ENCODE results near the gene NFATC3.

Gene NFATC3

DNA sequence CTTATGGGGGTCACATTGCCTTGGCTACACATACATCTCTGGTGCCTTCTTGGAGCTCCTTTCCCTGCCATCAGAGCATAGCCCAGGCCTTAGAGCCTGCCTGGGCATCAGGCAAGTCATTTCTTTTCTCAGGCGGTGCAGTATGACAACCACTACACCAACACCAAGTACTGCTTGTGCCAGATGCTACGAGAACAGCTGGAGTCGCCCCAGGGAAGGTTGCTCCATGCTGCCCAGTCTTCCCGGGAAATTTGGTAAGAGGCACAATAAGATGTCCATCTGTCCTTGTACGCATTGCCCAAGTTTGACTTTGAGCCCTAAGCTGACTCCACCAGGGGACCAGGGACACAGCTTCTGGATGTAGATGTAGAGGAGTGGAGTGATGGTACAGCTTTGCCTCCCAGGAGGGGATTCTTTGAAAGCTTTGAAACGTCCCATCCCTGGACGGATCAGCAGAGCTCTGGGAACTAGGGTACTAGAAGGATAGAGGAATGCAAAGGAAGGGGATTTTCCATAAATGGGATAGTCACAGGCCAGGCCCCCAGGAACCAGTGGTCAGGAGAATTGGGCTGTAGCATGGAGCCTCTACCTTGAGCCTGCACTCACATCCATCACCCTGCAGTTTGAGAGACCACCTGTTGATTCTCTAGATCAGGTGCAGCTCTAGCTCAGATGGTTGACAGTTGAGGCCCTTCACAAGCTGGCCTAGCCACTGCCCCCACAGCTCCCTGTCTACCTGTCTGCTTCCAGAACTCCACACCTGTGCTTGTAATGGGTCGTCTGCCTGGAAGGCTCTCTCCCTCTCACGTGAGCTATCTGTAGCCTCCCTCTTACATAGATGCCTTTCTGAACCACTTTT lies 11.0 kb upstream of the NFATC3 start:
- H3K9ac ChIP-seq (ENCODE audit: low read length in 2 of 2), result no peak overlapping the region
- H3K36me3 ChIP-seq (ENCODE audit: control insufficient read depth in 2 of 2, insufficient read depth in 2 of 2, low read length in 2 of 2), result peaks cover 34 to 47% of the 10 kb centered on the region in 2 donors
- peaks cover 2% of the 10 kb centered on the region for H3K4me1 ChIP-seq (ENCODE audit: control insufficient read depth, insufficient read depth, low read length)
- no peak overlapping the region for H3K4me3 ChIP-seq (ENCODE audit: low read length in 2 of 2)
- H3K9me3 ChIP-seq (ENCODE audit: control insufficient read depth in 2 of 2, low read length in 2 of 2), result no peaks in the 10 kb centered on the region
- no peak overlapping the region for H3K27ac ChIP-seq (ENCODE audit: low read length)
- no peaks in the 10 kb centered on the region for H3K27me3 ChIP-seq (ENCODE audit: control insufficient read depth in 1 of 2, insufficient read depth in 2 of 2, low read length in 2 of 2)

DNA sequence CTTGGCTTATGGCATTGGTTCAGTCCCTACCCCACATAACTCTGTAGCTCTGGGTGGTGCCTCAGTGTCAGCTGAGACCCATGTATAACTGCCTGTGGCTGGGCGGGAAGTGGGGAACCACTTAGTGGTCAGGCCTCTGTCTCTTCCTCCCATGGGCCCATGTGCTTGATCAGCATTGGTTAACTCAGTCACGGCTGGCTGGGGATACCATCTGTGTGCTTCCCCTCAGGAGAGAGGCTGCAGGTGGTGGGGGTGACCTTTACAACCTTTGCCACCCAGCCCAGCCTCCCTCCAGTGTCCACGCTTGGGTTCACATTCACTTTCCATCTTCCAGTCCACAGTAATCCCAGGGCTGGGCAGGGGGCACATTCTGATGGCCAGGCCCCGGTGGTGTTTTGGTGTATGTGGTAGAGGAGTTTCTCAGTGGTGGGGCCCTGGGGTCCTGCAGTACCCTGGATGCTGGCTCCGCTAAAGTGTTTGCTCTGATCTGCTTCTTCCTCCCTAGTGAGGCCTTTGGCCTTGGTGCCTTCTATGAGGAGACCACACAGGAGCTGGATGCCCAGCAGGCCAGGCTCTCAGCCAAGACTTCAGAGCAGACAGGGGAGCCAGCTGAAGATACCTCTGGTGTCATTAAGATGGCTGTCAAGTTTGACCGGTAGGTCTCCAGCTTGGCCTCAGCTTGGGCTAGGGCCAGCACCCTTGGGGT lies 10.2 kb upstream of the NFATC3 start:
- no peaks in the 10 kb centered on the region for H3K27me3 ChIP-seq (ENCODE audit: control insufficient read depth in 1 of 2, insufficient read depth in 2 of 2, low read length in 2 of 2)
- peaks cover 8% of the 10 kb centered on the region for H3K4me1 ChIP-seq (ENCODE audit: control insufficient read depth, insufficient read depth, low read length)
- H3K36me3 ChIP-seq (ENCODE audit: control insufficient read depth in 2 of 2, insufficient read depth in 2 of 2, low read length in 2 of 2), result peaks cover 34 to 47% of the 10 kb centered on the region in 2 donors
- H3K4me3 ChIP-seq (ENCODE audit: low read length in 2 of 2), result no peak overlapping the region
- no peaks in the 10 kb centered on the region for H3K9me3 ChIP-seq (ENCODE audit: control insufficient read depth in 2 of 2, low read length in 2 of 2)
- H3K27ac ChIP-seq (ENCODE audit: low read length), result no peak overlapping the region
- H3K9ac ChIP-seq (ENCODE audit: low read length in 2 of 2), result no peak overlapping the region

DNA sequence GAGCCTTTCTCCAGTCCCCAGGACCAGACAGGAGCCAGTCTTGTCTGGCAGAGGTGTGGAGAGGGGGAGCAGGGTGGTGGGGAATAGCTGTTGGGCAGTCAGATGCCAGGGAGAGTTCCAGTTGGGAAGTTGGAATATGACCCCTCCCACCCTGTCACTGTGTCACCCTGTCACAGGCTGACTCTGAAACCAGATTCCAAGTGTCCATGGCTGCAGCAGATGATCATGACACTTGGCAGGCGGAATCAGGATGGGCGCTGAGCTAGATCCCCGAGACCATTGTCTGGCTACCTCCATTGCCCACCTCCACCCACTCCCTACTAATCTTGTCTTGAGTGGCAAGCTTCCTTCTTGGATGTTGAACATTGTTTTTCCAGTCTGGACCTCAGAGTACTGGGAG lies 9.2 kb upstream of the NFATC3 start:
- no peak overlapping the region for H3K27ac ChIP-seq (ENCODE audit: low read length)
- H3K36me3 ChIP-seq (ENCODE audit: control insufficient read depth in 2 of 2, insufficient read depth in 2 of 2, low read length in 2 of 2), result peaks cover 28 to 38% of the 10 kb centered on the region in 2 donors
- H3K4me1 ChIP-seq (ENCODE audit: control insufficient read depth, insufficient read depth, low read length), result peaks cover 11% of the 10 kb centered on the region
- no peaks in the 10 kb centered on the region for H3K27me3 ChIP-seq (ENCODE audit: control insufficient read depth in 1 of 2, insufficient read depth in 2 of 2, low read length in 2 of 2)
- no peak overlapping the region for H3K9ac ChIP-seq (ENCODE audit: low read length in 2 of 2)
- H3K9me3 ChIP-seq (ENCODE audit: control insufficient read depth in 2 of 2, low read length in 2 of 2), result no peaks in the 10 kb centered on the region
- H3K4me3 ChIP-seq (ENCODE audit: low read length in 2 of 2), result no peak overlapping the region

DNA sequence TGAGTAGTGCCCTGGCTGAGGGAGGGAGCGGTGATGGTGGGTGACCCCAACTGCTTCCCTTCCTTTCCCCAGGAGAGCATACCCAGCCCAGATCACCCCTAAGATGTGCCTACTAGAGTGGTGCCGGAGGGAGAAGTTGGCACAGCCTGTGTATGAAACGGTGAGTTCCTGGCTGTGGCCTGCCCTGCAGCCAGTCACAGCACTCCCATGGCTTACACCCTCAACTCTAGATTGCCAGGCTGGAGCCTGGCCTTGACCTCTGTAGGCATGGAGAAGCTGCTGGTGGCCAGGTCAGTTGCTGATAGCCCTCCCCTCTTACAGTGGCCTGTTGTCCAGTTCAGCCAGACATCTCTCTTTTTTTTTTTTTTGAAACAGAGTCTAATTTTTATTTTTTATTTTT lies 8.6 kb upstream of the NFATC3 start:
- Histone ChIP-seq H3K27ac (ENCODE audit: low read length) (no peak overlapping the region), H3K9me3 (ENCODE audit: control insufficient read depth in 2 of 2, low read length in 2 of 2) (no peaks in the 10 kb centered on the region), H3K9ac (ENCODE audit: low read length in 2 of 2) (no peak overlapping the region), H3K36me3 (ENCODE audit: control insufficient read depth in 2 of 2, insufficient read depth in 2 of 2, low read length in 2 of 2) (peaks cover 22 to 35% of the 10 kb centered on the region in 2 donors), H3K4me1 (ENCODE audit: control insufficient read depth, insufficient read depth, low read length) (peaks cover 12% of the 10 kb centered on the region), H3K27me3 (ENCODE audit: control insufficient read depth in 1 of 2, insufficient read depth in 2 of 2, low read length in 2 of 2) (no peaks in the 10 kb centered on the region), H3K4me3 (ENCODE audit: low read length in 2 of 2) (no peak overlapping the region)

DNA sequence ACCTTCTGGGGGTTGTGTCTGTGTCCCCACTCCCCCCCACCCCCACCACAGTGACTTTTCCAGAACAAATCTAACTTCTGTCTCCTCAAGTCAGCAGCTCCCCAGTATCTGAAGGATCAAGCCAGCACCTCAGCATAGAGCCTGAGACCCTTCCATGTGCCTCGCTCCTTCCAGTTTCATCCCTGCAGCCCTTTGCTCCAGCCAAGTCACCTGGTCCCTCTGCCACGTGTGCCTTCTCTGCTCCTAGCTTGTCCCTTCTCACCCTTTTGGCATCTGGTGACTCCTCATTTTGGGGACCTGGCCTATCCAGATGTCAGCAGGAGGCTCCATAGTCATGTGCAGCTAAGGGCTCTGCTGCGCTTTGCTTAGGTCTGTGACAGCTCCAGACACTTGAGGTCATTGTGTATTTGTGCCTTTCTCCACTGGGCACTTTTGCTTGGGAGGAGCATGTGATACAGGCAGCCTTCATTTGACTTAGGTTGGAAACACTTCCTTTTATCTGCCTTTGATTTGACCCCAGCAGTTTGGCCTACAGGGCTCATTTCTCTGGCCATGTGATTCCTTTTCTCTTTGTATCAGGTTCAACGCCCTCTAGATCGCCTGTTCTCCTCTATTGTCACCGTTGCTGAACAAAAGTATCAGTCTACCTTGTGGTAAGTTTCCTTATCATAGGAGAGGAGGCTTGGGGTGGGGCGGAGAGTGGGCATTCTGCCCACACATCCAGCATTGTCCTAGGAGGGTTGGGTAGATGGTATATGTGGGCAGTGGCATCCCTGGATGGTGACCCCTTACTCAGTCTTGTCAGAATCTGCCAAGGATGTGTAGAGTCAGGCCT lies 7.1 kb upstream of the NFATC3 start:
- Histone ChIP-seq H3K36me3 (ENCODE audit: control insufficient read depth in 2 of 2, insufficient read depth in 2 of 2, low read length in 2 of 2) (peaks cover 15 to 29% of the 10 kb centered on the region in 2 donors), H3K9ac (ENCODE audit: low read length in 2 of 2) (no peak overlapping the region), H3K27ac (ENCODE audit: low read length) (no peak overlapping the region), H3K4me1 (ENCODE audit: control insufficient read depth, insufficient read depth, low read length) (peaks cover 15% of the 10 kb centered on the region), H3K4me3 (ENCODE audit: low read length in 2 of 2) (no peak overlapping the region), H3K27me3 (ENCODE audit: control insufficient read depth in 1 of 2, insufficient read depth in 2 of 2, low read length in 2 of 2) (no peaks in the 10 kb centered on the region), H3K9me3 (ENCODE audit: control insufficient read depth in 2 of 2, low read length in 2 of 2) (no peaks in the 10 kb centered on the region)

DNA sequence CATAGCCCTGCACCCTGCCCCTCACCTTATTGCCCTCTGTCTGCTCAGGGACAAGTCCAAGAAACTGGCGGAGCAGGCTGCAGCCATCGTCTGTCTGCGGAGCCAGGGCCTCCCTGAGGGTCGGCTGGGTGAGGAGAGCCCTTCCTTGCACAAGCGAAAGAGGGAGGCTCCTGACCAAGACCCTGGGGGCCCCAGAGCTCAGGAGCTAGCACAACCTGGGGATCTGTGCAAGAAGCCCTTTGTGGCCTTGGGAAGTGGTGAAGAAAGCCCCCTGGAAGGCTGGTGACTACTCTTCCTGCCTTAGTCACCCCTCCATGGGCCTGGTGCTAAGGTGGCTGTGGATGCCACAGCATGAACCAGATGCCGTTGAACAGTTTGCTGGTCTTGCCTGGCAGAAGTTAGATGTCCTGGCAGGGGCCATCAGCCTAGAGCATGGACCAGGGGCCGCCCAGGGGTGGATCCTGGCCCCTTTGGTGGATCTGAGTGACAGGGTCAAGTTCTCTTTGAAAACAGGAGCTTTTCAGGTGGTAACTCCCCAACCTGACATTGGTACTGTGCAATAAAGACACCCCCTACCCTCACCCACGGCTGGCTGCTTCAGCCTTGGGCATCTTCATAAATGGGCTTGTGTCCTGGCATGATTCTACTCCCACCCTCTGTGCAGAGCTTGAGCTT lies 6.3 kb upstream of the NFATC3 start:
- no peak overlapping the region for H3K9ac ChIP-seq (ENCODE audit: low read length in 2 of 2)
- no peak overlapping the region for H3K4me3 ChIP-seq (ENCODE audit: low read length in 2 of 2)
- H3K4me1 ChIP-seq (ENCODE audit: control insufficient read depth, insufficient read depth, low read length), result peaks cover 20% of the 10 kb centered on the region
- no peaks in the 10 kb centered on the region for H3K9me3 ChIP-seq (ENCODE audit: control insufficient read depth in 2 of 2, low read length in 2 of 2)
- peaks cover 15 to 28% of the 10 kb centered on the region in 2 donors for H3K36me3 ChIP-seq (ENCODE audit: control insufficient read depth in 2 of 2, insufficient read depth in 2 of 2, low read length in 2 of 2)
- H3K27me3 ChIP-seq (ENCODE audit: control insufficient read depth in 1 of 2, insufficient read depth in 2 of 2, low read length in 2 of 2), result no peaks in the 10 kb centered on the region
- peak overlapping the region; percentile 24 for H3K27ac ChIP-seq (ENCODE audit: low read length)

DNA sequence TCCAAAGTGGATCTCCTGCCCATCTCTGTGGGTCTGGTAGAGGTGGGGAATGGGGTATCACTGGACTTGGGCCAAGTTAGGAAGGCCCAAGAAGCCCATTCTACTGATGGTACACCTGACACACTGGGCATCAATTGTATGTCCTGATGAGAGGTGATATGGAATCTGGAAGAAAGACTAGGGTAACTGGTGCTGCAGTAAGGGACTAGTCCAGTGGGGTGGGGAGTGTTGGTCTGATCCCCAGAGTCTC lies 5.9 kb upstream of the NFATC3 start:
- Histone ChIP-seq H3K27ac (ENCODE audit: low read length) (peak overlapping the region; percentile 24), H3K27me3 (ENCODE audit: control insufficient read depth in 1 of 2, insufficient read depth in 2 of 2, low read length in 2 of 2) (no peaks in the 10 kb centered on the region), H3K36me3 (ENCODE audit: control insufficient read depth in 2 of 2, insufficient read depth in 2 of 2, low read length in 2 of 2) (peaks cover 13 to 24% of the 10 kb centered on the region in 2 donors), H3K9me3 (ENCODE audit: control insufficient read depth in 2 of 2, low read length in 2 of 2) (no peaks in the 10 kb centered on the region), H3K4me1 (ENCODE audit: control insufficient read depth, insufficient read depth, low read length) (peaks cover 25% of the 10 kb centered on the region), H3K9ac (ENCODE audit: low read length in 2 of 2) (no peak overlapping the region), H3K4me3 (ENCODE audit: low read length in 2 of 2) (peak overlapping the region in 1 of 2 donors; percentile 8)

DNA sequence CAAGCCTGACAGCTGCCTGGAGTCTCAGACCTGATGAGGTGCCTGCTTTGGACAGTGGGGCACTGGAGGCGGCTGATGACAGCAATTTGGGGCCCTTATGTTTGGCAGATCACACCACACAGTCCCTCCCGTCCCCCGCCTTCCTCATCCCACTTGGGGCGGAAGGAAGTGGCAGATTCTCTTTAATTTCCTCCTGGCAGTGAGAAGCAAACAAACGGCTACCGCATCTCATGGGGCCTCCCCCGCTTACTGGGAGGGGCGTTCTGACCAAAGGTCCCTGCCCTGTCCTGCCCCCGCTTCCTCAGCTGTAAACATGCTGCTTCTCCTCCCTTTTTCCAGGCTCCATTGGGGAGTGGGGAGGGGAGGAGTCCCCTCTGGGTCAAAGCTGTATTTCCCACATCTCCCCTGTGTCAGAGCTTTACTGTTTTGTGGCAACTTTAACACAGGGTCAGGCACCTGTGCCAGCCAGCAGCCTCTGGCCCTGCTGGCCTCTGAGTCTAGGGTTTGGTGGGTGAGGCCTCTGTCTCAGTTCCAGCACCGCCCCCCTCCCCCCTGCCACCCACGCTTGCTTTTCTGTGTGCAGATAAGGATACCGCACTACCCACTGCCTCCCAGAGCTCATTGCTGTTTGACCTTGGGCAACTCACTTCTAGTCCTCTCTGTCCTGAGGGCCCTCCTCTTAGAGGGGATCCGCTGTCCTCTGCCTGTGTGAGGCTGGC lies 5.4 kb upstream of the NFATC3 start:
- Histone ChIP-seq H3K36me3 (ENCODE audit: control insufficient read depth in 2 of 2, insufficient read depth in 2 of 2, low read length in 2 of 2) (peaks cover 13 to 19% of the 10 kb centered on the region in 2 donors), H3K9ac (ENCODE audit: low read length in 2 of 2) (peak overlapping the region in 1 of 2 donors; percentile 13), H3K4me1 (ENCODE audit: control insufficient read depth, insufficient read depth, low read length) (peaks cover 28% of the 10 kb centered on the region), H3K4me3 (ENCODE audit: low read length in 2 of 2) (peak overlapping the region in 1 of 2 donors; percentile 8), H3K27me3 (ENCODE audit: control insufficient read depth in 1 of 2, insufficient read depth in 2 of 2, low read length in 2 of 2) (no peaks in the 10 kb centered on the region), H3K27ac (ENCODE audit: low read length) (peak overlapping the region; percentile 41), H3K9me3 (ENCODE audit: control insufficient read depth in 2 of 2, low read length in 2 of 2) (no peaks in the 10 kb centered on the region)

DNA sequence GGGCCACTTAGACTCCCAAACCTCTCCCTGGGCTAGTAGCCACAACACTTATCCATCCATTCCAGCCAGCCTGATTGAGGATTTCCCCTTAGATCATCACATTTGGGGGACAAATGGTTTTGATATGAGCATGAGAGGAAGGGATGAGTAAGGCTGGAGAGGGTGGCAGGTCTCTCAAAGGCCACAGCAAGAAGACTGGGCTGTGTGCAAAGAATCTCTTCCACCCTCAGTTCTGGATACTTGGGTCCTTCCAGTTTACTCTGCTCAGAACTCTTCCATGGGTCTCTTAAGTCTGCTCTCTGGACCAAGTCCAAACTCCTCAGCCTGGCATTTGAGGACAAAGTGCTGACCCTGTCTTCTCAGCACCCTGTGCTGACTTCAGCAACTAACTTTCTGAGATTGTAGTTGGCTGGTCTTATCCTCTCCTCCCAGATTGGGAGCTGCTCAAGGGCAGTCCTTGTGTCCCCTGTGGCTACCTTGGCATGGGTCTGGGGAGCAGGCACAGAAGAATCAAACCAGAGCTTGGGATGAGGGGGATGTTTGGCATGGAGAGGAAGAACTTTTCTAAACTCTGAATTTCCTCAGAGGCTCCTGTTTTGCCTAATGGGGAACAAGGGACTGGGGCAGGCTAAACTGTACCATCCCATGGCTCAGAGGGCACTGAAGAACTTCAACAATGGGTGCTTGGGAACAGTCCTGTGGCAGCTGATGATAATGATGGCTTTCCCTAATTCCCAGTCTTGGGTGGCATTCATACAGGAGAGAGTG lies 3.1 kb upstream of the NFATC3 start:
- peaks cover 28% of the 10 kb centered on the region for H3K4me1 ChIP-seq (ENCODE audit: control insufficient read depth, insufficient read depth, low read length)
- peaks cover 8 to 10% of the 10 kb centered on the region in 2 donors for H3K36me3 ChIP-seq (ENCODE audit: control insufficient read depth in 2 of 2, insufficient read depth in 2 of 2, low read length in 2 of 2)
- no peak overlapping the region for H3K9ac ChIP-seq (ENCODE audit: low read length in 2 of 2)
- no peaks in the 10 kb centered on the region for H3K9me3 ChIP-seq (ENCODE audit: control insufficient read depth in 2 of 2, low read length in 2 of 2)
- H3K27ac ChIP-seq (ENCODE audit: low read length), result no peak overlapping the region
- H3K4me3 ChIP-seq (ENCODE audit: low read length in 2 of 2), result no peak overlapping the region
- no peaks in the 10 kb centered on the region for H3K27me3 ChIP-seq (ENCODE audit: control insufficient read depth in 1 of 2, insufficient read depth in 2 of 2, low read length in 2 of 2)

Data from stomach smooth muscle (tissue), 2 donors.